Cardiac fibroblast (primary cell): ENCODE measurements around the gene CFAP57.
"Not testable (repeated sequence)": the region's sequence is repeated elsewhere in the genome, so short reads cannot be mapped to it uniquely, and the experiment has no call there.

Source experiments
- DNase-seq, 2 donors: peaks; one replicate each; pipeline versions ENCODE4 v3.0.0 to v3.0.0-alpha.2; 2010; ENCODE audit warnings: low read depth in 2 of 2
- H3K4me3 ChIP-seq, 2 donors: replicated peaks in 1 of 2; 1 replicate in 1 of 2; 2 replicates in 1 of 2; pipeline ENCODE4 v1.5.1; 2011; ENCODE audit warnings: low read depth in 2 of 2, low read length in 2 of 2, mild to moderate bottlenecking in 2 of 2, moderate library complexity in 1 of 2
- CTCF ChIP-seq: IDR thresholded peaks from one replicate; pipeline ENCODE4 v1.5.1; 2011; ENCODE audit warnings: low read depth, mild to moderate bottlenecking, low read length, inconsistent platforms

The CFAP57 gene

GRCh38 chr1:43135857-43136781, 36.0 kb upstream of the CFAP57 start:
- TF ChIP-seq CTCF, result no peak
- no peak overlapping the region for H3K4me3 ChIP-seq

GRCh38 chr1:43137445-43138052, 34.6 kb upstream of the CFAP57 start:
- TF ChIP-seq CTCF, result no peak
- peak; percentile 1 to 12 for DNase-seq
- H3K4me3 ChIP-seq, result no peak overlapping the region

More at GRCh38 chr1:43135857-43136781, 36.0 kb upstream of the CFAP57 start:
- no peak for DNase-seq

GRCh38 chr1:43139295-43139694, 32.8 kb upstream of the CFAP57 start:
- H3K4me3 ChIP-seq, DNase-seq: not testable (repeated sequence)

GRCh38 chr1:43140010-43140409, 32.1 kb upstream of the CFAP57 start:
- no peak overlapping the region for H3K4me3 ChIP-seq
- no peak for DNase-seq
- no peak for TF ChIP-seq CTCF

- DNase-seq, result no peak
- TF ChIP-seq CTCF, result no peak
- no peak overlapping the region for H3K4me3 ChIP-seq
Measured at GRCh38 chr1:43140583-43140982, 31.5 kb upstream of the CFAP57 start.

GRCh38 chr1:43143441-43143888, 28.7 kb upstream of the CFAP57 start:
- peak; percentile 32 for TF ChIP-seq CTCF
- DNase-seq, result peak in 1 of 2 donors; percentile 22
- no peak overlapping the region for H3K4me3 ChIP-seq

- TF ChIP-seq CTCF, result no peak
Measured at GRCh38 chr1:43144237-43144636, 27.9 kb upstream of the CFAP57 start.

More at GRCh38 chr1:43144237-43144636, 27.9 kb upstream of the CFAP57 start:
- DNase-seq, result peak; percentile 29 to 41
- H3K4me3 ChIP-seq, result no peak overlapping the region
